T-helper 2 cell treated with Interferon-gamma antibody and Interleukin-4, amounts not matched to agents 5 μg/mL and 100 μg/mL, for 36 hours (primary cell): ENCODE measurements around the gene THAP6.
"Not testable (repeated sequence)": the region's sequence is repeated elsewhere in the genome, so short reads cannot be mapped to it uniquely, and the experiment has no call there.

ENCODE experiments used
- DNase-seq: peaks from one replicate; pipeline ENCODE4 v3.0.0; 2021; ENCODE audit warnings: low spot score
- H3K27ac Mint-ChIP-seq: one replicate; pipeline ENCODE4 v1.8.0; 2021; ENCODE audit warnings: mild to moderate bottlenecking, mixed read lengths
- H3K27me3 Mint-ChIP-seq: one replicate; pipeline ENCODE4 v1.8.0; 2021; ENCODE audit warnings: low read depth, mixed read lengths
- H3K36me3 Mint-ChIP-seq: one replicate; pipeline ENCODE4 v1.8.0; 2021; ENCODE audit warnings: low read depth, mixed read lengths
- H3K4me1 Mint-ChIP-seq: one replicate; pipeline ENCODE4 v1.8.0; 2021; ENCODE audit warnings: low read depth, mixed read lengths
- H3K4me3 Mint-ChIP-seq: one replicate; pipeline ENCODE4 v1.8.0; 2022; ENCODE audit warnings: mild to moderate bottlenecking, moderate library complexity, mixed read lengths
- H3K9me3 Mint-ChIP-seq: one replicate; pipeline ENCODE4 v1.8.0; 2021; ENCODE audit warnings: mixed read lengths

The THAP6 gene

GRCh38 chr4:75537308-75537707, 23.0 kb downstream of the THAP6 start:
- H3K27me3 Mint-ChIP-seq, H3K9me3 Mint-ChIP-seq, H3K4me3 Mint-ChIP-seq, DNase-seq, H3K4me1 Mint-ChIP-seq, H3K27ac Mint-ChIP-seq: not testable (repeated sequence)
- H3K36me3 Mint-ChIP-seq, result peaks cover 13% of the 10 kb centered on the region

GRCh38 chr4:75542824-75543223, 28.6 kb downstream of the THAP6 start:
- Mint-ChIP-seq H3K9me3 (no peaks in the 10 kb centered on the region), H3K36me3 (no peaks in the 10 kb centered on the region), H3K4me1 (no peaks in the 10 kb centered on the region), H3K4me3 (no peak overlapping the region), H3K27ac (no peak overlapping the region), H3K27me3 (no peaks in the 10 kb centered on the region)
- DNase-seq, result no peak

- not testable (repeated sequence) for H3K9me3 Mint-ChIP-seq, H3K27me3 Mint-ChIP-seq, H3K27ac Mint-ChIP-seq, H3K4me3 Mint-ChIP-seq, DNase-seq, H3K4me1 Mint-ChIP-seq, H3K36me3 Mint-ChIP-seq
Observed at GRCh38 chr4:75544220-75544619, 29.9 kb downstream of the THAP6 start.

GRCh38 chr4:75544870-75545269, 30.6 kb downstream of the THAP6 start:
- Mint-ChIP-seq H3K4me3 (no peak overlapping the region), H3K4me1 (peaks cover 2% of the 10 kb centered on the region), H3K27me3 (no peaks in the 10 kb centered on the region), H3K9me3 (no peaks in the 10 kb centered on the region), H3K36me3 (no peaks in the 10 kb centered on the region), H3K27ac (no peak overlapping the region)
- DNase-seq, result no peak

GRCh38 chr4:75545526-75545925, 31.3 kb downstream of the THAP6 start:
- DNase-seq, result no peak
- Mint-ChIP-seq H3K36me3 (no peaks in the 10 kb centered on the region), H3K27me3 (no peaks in the 10 kb centered on the region), H3K27ac (no peak overlapping the region), H3K4me1 (peaks cover 2% of the 10 kb centered on the region), H3K4me3 (no peak overlapping the region), H3K9me3 (no peaks in the 10 kb centered on the region)

- Mint-ChIP-seq H3K9me3 (no peaks in the 10 kb centered on the region), H3K27me3 (no peaks in the 10 kb centered on the region), H3K27ac (no peak overlapping the region), H3K4me3 (no peak overlapping the region), H3K36me3 (no peaks in the 10 kb centered on the region), H3K4me1 (peaks cover 2% of the 10 kb centered on the region)
- no peak for DNase-seq
Observed at GRCh38 chr4:75547647-75548387, 33.5 kb downstream of the THAP6 start.

- H3K9me3 Mint-ChIP-seq, result no peaks in the 10 kb centered on the region
- H3K27me3 Mint-ChIP-seq, result no peaks in the 10 kb centered on the region
- H3K4me1 Mint-ChIP-seq, result peaks cover 2% of the 10 kb centered on the region
- H3K36me3 Mint-ChIP-seq, result no peaks in the 10 kb centered on the region
- H3K4me3 Mint-ChIP-seq, result no peak overlapping the region
- H3K27ac Mint-ChIP-seq, result no peak overlapping the region
- DNase-seq, result no peak
Observed at GRCh38 chr4:75549019-75549418, 34.7 kb downstream of the THAP6 start.

- no peak overlapping the region for H3K4me3 Mint-ChIP-seq
- H3K27ac Mint-ChIP-seq, result no peak overlapping the region
- H3K9me3 Mint-ChIP-seq, result no peaks in the 10 kb centered on the region
- DNase-seq, result no peak
- peaks cover 6% of the 10 kb centered on the region for H3K4me1 Mint-ChIP-seq
- H3K36me3 Mint-ChIP-seq, result no peaks in the 10 kb centered on the region
- H3K27me3 Mint-ChIP-seq, result no peaks in the 10 kb centered on the region
Observed at GRCh38 chr4:75552452-75552851, 38.2 kb downstream of the THAP6 start.

- peak; percentile 35 for DNase-seq
- Mint-ChIP-seq H3K4me1 (peaks cover 4% of the 10 kb centered on the region), H3K27me3 (peaks cover 16% of the 10 kb centered on the region), H3K9me3 (no peaks in the 10 kb centered on the region), H3K27ac (no peak within 1 kb of the TSS), H3K36me3 (no peaks in the 10 kb centered on the region), H3K4me3 (peak within 1 kb of the TSS; percentile 5)
Observed at GRCh38 chr4:75555294-75556164, 41.3 kb downstream of the THAP6 start, which contains the start of gene ODAPH. TSS of gene ODAPH (plus strand) at chr4:75556066. CDS start at chr4:75556083, 17 bp downstream.

- H3K9me3 Mint-ChIP-seq, result no peaks in the 10 kb centered on the region
- peaks cover 19% of the 10 kb centered on the region for H3K27me3 Mint-ChIP-seq
- no peak overlapping the region for H3K27ac Mint-ChIP-seq
- H3K36me3 Mint-ChIP-seq, result no peaks in the 10 kb centered on the region
- no peak for DNase-seq
- peaks cover 4% of the 10 kb centered on the region for H3K4me1 Mint-ChIP-seq
- H3K4me3 Mint-ChIP-seq, result no peak overlapping the region
Observed at GRCh38 chr4:75557696-75558095, 43.4 kb downstream of the THAP6 start.

- Mint-ChIP-seq H3K36me3 (no peaks in the 10 kb centered on the region), H3K9me3 (no peaks in the 10 kb centered on the region), H3K27ac (no peak overlapping the region), H3K27me3 (peaks cover 29% of the 10 kb centered on the region), H3K4me3 (no peak overlapping the region), H3K4me1 (peaks cover 8% of the 10 kb centered on the region)
- DNase-seq, result no peak
Observed at GRCh38 chr4:75561789-75562188, 47.5 kb downstream of the THAP6 start.

- H3K9me3 Mint-ChIP-seq, result no peaks in the 10 kb centered on the region
- H3K36me3 Mint-ChIP-seq, result no peaks in the 10 kb centered on the region
- peaks cover 26% of the 10 kb centered on the region for H3K27me3 Mint-ChIP-seq
- H3K4me3 Mint-ChIP-seq, result no peak overlapping the region
- H3K27ac Mint-ChIP-seq, result no peak overlapping the region
- no peak for DNase-seq
- peaks cover 8% of the 10 kb centered on the region for H3K4me1 Mint-ChIP-seq
Observed at GRCh38 chr4:75564023-75564422, 49.8 kb downstream of the THAP6 start.

GRCh38 chr4:75565481-75565880, 51.2 kb downstream of the THAP6 start:
- no peak for DNase-seq
- peaks cover 8% of the 10 kb centered on the region for H3K4me1 Mint-ChIP-seq

GRCh38 chr4:75566911-75567310, 52.6 kb downstream of the THAP6 start:
- H3K4me3 Mint-ChIP-seq, result no peak overlapping the region
- no peak for DNase-seq
- H3K9me3 Mint-ChIP-seq, result no peaks in the 10 kb centered on the region
- no peak overlapping the region for H3K27ac Mint-ChIP-seq
- H3K27me3 Mint-ChIP-seq, result peaks cover 18% of the 10 kb centered on the region
- no peaks in the 10 kb centered on the region for H3K36me3 Mint-ChIP-seq
- H3K4me1 Mint-ChIP-seq, result peaks cover 8% of the 10 kb centered on the region

More at GRCh38 chr4:75565481-75565880, 51.2 kb downstream of the THAP6 start:
- H3K9me3 Mint-ChIP-seq, result no peaks in the 10 kb centered on the region
- H3K27ac Mint-ChIP-seq, result no peak overlapping the region
- no peak overlapping the region for H3K4me3 Mint-ChIP-seq
- no peaks in the 10 kb centered on the region for H3K36me3 Mint-ChIP-seq
- H3K27me3 Mint-ChIP-seq, result peaks cover 15% of the 10 kb centered on the region
